ENCODE data around the gene CHIC2.

GRCh38 chr4:54005475-54005874, 58.9 kb downstream of the CHIC2 start:
- TF ChIP-seq CTCF (IDR thresholded peaks at IDR 0.05) (no peak), POLR2A (IDR thresholded peaks at IDR 0.05) (no peak)
